Measurements from ENCODE around the gene APBA1.

Gene APBA1

DNA sequence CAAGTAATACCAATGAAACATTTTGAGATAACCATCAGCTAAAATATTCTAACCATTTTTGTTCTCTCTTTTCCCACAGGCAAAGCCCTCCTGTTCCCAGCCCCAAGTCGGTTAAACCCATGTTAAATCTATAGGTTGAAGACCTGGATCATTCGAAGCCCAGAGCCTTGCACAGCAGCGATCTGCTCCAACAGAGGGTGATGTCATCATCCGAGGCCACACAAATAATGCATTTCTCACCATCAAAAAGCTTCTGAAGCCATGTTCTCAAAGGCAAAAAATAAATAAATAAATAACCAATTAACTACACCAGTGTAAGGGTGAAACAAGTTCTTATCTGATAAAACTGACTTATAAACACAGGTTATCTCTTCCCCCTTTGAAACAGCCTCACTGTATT is 178.0 kb downstream of the APBA1 start:
- DNase-seq (ENCODE audit: extremely low read depth in 1 of 2, low read depth in 1 of 2): no peak

DNA sequence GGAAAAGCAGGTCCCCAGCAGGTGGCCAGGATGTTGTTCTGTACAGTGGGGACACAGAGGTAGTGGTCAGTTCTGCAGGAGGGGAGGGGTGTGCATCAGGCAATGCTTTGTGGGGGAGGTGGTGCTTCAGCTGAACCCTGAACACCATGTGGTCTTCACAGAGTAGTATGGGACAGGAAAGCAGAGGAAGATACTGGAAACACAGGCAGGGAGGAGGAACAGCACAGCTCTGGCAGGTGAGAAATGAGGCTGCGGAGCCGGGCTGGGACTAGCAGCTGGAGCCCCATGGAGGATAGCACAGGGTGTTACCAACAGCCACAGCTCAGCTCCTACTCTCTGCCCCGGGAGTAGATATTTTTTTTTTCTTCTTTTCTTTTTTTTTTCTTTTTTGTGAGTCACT is 185.7 kb downstream of the APBA1 start:
- no peak for DNase-seq (ENCODE audit: extremely low read depth in 1 of 2, low read depth in 1 of 2)

DNA sequence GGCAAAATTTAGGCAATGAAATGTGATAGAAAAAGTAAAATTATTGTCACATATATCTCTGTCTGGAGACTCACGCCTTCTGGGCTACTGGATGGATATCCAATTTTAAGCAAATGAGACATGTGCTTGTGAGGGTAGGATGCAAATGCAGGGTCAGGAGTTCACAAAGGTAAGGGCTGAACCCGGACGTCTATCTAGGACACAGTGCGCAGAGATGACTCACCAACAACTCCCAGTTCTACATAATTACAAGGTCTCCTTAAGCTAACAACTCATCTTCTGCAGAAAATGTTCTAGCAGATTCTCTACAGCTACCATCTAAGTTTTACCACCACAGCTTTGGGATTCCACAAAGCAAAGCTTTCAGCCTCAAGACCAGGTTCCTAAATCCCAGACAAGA is 186.7 kb downstream of the APBA1 start:
- no peak for DNase-seq (ENCODE audit: extremely low read depth in 1 of 2, low read depth in 1 of 2)

DNA sequence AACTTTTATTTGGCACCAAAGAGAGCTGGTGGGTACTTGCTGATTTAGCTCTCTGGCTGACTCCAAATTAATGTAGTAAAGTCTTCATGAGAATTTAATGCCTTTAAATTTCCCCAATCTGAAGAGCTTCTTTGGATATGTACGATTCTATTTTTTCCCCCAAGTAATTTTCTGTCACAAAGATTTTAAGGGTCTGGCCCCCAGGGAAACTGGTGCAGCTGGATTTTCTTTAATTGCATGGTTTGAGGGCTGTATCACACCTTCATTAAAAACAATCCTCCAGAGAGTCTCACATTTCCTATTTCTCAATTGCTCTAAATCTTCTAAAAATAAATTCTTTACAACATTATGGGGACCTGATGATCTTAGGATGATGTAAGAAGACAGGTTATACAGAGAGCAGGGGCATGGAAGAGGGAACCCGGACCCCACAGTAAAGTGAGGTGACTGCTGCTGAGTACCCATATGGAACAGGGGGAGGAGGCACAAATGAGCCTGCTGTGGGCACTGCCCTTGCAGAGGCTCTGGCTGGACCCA is 188.2 kb downstream of the APBA1 start:
- DNase-seq (ENCODE audit: extremely low read depth in 1 of 2, low read depth in 1 of 2): no peak

DNA sequence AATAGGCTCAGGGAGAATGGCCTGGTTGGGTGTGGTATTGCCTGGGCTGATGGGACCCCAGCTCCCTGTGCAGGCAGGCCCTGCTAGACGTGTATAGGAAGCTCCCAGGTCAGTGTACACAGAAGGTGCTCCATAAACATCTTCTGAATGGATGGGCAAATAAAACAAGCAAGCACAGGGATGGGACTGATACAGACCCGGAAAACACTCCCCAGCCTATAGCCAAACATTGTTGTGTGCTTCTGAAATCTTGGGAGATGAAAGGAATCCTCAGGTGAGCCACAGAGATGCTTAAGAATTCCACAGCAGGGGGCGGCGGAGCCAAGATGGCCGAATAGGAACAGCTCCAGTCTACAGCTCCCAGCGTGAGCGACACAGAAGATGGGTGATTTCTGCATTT is 195.4 kb downstream of the APBA1 start:
- DNase-seq (ENCODE audit: extremely low read depth in 1 of 2, low read depth in 1 of 2): no peak

DNA sequence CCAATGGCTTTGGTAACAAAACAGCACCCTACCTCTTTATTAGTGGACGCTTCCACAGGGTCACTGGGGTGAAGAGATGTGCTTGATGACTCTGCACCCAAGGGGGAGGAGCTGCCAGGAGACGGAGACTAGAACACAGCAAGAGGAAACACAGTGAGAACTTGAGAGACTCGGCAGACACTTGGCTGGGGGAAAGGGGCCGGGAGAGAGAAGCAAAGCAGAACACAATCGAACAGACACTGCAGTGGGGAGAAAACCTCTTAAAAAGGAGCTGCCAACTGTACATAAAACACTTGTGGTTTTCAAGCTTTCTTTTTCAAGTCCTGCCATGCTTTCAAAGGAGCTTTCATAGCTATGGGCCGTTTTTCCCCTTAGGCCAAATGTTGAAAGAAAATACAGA is 196.2 kb downstream of the APBA1 start:
- DNase-seq (ENCODE audit: extremely low read depth in 1 of 2, low read depth in 1 of 2): no peak

DNA sequence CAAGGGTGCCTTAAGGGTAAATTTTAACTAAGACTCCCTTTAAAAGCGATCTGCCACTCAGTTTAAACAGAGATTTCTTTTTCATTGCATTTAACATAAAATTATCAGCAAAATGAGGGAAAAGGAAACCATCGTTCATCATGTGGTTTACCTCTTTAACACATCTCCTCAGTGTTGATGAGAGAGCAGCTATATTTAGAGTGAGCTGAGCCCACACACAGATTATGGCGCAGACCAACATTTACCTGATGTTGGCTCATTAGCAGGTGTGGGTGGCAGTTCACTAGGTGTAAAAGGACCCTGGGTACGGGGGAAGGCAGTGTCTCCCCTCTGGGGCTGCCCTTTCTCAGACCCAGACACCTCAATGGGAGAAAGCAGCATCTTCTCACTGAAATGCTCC is 197.3 kb downstream of the APBA1 start:
- DNase-seq (ENCODE audit: extremely low read depth in 1 of 2, low read depth in 1 of 2): no peak

DNA sequence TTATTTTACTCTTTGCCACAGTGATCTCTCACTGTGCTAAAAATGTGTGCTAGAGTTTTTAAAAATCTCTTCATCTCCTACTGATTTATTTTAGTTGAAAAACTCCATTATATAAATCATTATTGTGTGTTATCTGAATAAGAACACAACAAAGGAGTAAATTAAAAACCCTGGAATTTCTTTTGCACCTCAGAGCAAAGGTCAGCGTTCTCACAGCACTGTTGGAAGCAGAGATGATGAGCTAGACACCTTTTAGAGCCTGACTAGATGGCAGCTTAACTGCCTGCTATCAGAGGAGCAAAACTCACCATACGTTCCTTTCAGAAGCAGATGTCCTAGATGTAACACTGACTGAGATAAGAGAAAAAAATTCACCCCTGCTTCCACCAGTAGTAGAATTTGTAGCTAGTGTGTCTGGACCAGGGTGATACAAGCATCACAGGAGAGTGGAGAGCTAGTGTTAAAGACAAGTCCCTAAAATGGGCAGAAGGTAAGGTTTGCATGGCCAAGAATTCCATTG is 200.0 kb downstream of the APBA1 start:
- DNase-seq (ENCODE audit: extremely low read depth in 1 of 2, low read depth in 1 of 2): no peak

DNA sequence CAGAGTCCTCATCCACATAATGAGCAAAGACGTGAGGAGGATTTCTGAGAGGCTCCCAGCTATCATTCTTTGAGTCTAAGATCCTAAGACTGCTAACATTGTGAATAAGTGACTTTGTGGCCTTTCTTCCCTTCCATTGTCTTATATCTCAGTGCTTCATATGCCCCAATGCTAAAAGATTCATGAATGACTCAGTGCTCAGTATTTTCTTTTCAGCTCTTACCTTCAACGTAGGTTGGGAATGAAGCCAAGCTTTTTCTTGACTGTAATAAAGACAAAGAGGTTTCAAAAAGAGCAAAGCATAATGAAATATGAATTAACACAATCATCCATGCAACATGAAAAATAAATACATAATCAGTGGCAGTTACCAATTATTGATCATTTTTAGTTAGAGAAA is 200.7 kb downstream of the APBA1 start:
- no peak for DNase-seq (ENCODE audit: extremely low read depth in 1 of 2, low read depth in 1 of 2)

DNA sequence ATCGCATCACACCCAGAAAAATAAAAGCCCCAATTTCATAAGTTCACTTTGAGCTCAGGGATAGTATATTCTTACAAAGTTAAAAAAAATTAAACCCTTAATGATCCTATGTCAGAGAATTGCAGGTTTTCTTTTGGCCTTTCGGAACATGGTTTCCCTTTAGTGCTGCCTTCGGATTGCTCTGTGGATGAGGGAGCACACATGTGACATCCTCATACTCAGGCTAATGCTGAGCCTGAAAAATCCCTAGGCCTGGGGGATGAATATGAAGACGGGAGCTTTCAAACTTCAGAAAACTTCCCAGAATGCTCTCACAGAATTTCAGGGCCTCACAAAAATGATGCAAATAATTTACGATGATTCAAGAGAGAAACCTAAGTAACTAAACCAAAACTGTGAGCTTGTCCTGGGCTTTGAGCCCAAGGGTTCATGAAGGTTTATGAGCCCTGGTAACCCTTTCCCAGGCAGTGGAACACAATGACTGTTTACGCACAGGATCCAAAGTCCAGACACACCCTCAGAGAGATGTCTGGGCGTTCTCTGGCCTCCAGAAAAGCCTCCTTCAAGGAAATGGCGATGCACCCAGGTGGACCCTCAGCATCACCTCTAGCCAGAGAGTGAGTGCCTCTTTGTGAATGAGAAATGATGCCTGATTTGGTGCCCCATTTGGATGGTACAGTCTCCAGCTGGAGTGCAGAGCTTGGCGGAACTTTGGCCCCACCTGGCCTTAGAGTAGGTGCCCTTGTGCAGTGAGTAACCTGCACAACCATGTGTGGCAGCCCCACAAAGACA is 201.8 kb downstream of the APBA1 start:
- DNase-seq (ENCODE audit: extremely low read depth in 1 of 2, low read depth in 1 of 2): no peak

DNA sequence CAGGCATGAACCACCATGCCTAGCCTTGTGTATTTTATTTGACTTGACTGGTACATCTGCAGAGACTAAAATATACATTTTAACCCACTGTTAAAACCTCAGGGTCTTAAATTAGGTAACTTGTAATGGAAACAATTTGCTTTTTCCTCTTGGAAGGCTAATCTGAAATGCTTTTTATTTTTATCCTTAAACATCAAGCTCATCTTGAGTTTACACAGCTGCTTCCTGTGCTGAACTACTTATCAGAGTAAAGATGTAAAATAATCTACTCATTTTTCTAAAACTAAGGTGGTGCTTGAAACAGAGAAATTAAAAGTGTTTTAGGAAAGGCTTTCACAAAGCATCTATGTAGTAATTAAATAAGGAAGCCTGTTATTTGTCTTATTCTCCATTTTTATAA is 203.0 kb downstream of the APBA1 start:
- no peak for DNase-seq (ENCODE audit: extremely low read depth in 1 of 2, low read depth in 1 of 2)

DNA sequence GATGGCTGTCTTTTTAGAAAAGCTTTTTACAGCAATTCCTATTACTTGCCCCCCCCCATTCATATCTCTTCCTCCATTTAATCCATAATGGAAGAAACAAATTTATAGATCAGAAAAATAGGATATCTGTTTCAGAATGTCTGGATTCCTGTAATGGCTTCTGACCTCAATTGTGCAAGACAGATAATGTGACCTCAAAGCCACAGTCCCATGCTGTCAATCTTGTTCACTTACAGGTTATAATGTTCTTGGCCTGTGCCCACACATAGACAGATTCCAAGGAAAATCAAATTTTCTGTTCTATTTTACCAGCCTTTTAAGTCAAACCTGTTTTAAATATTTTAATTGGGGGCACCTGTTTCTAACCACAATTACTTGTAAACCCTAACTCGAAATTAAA is 203.8 kb downstream of the APBA1 start:
- DNase-seq (ENCODE audit: extremely low read depth in 1 of 2, low read depth in 1 of 2): no peak

DNA sequence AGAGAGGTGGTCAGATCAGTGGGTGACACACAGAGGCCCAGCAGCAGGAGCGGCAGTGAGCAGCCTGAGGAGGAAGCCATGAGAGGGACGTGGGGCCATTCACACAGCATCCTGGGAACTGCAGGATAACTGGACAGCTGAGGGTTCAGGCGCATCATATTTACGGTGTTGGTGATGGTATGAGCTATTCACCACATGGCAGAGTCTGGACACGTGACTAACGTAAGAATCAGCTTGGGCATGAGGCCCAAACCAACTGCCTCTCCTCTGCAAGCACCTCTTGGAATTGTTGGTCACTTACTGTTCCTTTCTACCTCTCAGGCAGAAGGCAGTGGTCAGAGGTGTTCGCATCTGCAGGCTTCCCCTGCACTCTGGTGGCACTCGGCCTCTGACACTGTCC is 206.0 kb downstream of the APBA1 start:
- no peak for DNase-seq (ENCODE audit: extremely low read depth in 1 of 2, low read depth in 1 of 2)

DNA sequence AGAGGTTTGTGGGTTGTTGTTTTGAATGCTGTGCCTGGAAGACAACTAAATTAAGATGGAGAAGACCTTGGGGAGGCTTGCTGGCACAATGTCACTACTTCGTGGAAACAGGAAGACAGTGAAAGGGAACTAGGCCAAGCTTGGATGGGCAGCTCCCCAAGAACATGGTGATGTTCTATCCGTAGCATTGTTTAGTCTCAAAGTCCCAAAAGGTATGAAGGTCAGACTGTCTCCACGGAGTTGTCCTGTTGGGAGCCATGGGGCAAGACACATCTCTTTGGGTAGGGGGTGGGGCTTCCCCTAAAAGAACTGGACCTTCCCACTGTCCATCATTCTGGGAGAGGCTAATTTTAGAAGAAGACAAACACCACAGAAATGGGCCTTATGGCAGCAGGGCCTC is 206.7 kb downstream of the APBA1 start:
- DNase-seq (ENCODE audit: extremely low read depth in 1 of 2, low read depth in 1 of 2): no peak

DNA sequence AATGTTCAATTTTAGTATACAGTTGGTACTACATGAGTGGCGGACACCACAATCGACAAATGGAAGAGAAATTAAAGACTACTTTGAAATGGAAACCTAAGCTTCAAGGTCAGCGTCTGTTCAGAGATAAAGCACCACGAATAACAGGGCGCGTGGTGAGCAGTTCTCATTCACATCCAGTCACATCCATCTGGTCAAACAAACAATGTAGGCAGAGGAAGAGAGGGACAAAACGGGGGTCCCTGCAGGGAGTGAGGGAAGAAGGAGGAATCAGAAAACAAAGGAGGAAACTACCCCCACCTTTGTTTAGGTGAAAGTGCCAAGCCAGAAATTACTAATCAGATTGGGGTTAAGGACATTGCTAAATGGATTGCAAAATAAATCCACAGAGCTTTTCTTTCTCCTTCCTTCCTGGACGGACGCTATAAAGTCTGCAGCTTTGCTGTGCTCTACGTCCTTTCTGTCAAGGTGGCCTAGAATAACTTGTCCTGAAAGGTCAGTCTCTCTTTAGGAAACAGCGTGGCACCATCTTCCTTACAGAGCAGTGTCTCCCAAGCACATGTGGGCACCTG is 208.6 kb downstream of the APBA1 start:
- DNase-seq (ENCODE audit: extremely low read depth in 1 of 2, low read depth in 1 of 2): no peak

DNA sequence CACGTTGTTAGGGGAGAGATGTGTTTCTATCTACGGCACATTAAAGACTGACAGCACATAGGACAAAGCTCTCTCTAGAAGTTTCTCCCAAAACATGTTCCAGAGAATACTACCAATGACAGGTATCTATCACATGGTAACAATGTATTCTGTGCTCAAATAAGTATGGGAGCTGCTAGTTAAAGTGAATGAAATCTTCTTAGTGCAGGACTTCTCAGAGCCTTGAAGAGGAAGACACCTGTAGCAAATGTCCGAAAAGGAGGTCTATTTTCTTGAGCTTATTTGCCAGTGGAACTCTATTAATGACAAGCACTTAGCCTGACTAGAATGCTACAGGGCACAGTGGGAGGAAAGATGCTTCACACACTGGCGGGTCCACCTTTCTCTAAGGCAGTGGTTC is 209.8 kb downstream of the APBA1 start:
- no peak for DNase-seq (ENCODE audit: extremely low read depth in 1 of 2, low read depth in 1 of 2)

DNA sequence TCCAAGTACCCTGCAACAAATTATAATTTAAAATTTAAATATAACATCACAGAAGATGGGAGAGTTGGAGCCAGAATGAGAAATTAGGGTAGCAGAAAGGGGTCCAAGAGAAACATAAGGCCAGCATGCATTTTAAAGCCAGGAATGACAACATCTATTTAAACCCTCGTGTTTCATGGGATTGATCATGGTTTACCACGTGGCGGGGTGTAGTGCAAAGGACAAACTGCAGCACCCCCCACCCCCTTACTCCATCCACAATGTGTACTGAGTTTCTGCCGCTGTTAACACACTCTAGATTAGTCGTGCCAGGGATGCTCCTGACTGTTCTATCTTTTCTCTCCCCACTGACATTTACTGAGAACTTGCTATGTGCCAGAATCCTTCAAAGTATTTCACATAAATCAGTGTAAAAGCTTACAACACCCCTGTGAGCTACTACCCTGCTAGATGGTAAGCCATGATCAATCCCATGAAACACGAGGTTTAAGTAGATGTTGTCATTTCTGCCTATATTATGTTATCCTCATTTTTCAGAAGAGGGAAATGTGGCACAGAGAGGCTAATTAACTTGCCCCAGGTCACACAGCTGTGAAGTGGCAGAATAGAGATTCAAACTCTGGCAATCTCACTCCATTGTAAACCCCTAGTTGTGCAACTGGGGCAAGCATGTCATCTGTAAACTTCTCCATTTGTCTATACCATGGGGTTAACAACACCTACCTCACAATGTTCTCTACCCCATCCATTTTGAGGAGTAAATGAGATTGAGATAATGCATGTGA is 210.9 kb downstream of the APBA1 start:
- DNase-seq (ENCODE audit: extremely low read depth in 1 of 2, low read depth in 1 of 2): no peak

DNA sequence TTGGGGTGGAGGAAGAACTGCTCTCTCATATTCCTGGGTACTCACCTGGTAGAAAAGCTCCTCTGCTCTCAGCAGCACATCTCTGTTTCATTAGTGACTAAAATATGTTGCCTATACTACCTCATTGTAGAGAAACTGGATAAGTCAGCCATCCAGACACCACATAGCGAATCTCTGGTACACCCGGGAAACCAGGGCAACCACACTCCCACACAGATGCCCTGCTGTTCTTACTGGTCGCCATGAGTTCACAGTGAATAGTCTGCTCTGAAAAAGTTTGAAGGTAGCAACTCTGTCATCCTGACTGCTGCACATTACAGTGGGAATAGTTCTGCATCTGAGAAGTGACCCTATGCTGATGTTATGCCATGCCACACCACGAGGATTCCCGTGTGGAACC is 212.2 kb downstream of the APBA1 start:
- no peak for DNase-seq (ENCODE audit: extremely low read depth in 1 of 2, low read depth in 1 of 2)

DNA sequence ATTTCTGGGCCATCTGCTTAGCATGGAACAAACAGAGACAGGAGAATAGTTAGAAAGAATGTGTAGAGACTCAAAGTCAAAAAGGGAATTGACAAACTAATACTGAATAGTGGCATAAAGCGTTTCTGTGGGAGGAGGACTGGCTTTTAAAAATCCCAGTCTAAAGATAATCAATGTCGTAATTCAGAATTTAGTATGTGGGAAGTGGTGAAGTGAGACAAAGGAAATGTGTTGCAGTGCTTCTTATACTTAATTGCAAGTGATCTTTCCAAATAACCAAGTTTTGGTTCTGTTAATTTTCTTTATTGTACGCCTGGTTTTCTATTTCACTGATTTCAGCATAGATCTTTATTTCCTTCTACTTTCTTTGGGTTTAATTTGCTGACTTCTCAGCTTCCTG is 214.0 kb downstream of the APBA1 start:
- DNase-seq (ENCODE audit: extremely low read depth in 1 of 2, low read depth in 1 of 2): no peak

DNA sequence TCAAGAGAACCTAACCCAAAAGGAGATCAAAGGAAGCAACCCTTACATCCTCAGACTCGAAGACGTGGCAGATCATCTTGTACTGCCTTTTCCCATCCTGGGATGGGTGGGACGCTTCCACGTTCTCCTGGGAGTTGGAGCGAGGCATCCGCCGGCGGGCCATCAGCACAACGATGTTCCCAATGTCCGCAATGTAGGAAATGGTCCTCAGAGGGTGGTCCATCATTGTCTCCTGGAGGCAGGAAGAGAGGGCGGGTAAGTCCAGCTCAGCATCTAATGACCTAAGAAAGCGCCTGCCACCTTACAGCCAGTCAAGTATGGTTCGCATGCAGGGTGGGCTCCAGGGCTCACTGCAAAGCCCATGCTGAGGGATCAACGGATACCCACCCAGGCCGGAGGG is 216.0 kb downstream of the APBA1 start:
- DNase-seq (ENCODE audit: extremely low read depth in 1 of 2, low read depth in 1 of 2): no peak

DNA sequence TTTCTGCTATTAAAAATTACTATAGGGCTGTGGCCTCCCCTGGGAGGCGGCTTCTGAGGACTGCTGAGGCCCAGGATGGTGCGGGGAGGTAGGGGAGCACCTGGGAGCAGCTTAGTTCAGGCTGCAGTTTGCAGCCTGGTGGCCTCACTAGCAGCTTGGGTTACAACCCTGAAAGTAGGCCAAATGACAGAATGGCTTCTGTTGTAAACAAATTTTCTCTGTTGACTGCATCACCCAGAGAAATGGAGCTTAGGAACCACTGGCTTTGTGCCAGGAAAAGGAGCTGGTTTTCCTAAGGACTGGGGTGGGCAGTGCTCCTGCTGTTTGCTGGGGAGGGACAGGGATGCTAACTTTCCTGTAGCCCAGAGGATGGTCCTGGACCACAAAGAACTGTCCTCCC is 216.9 kb downstream of the APBA1 start:
- no peak for DNase-seq (ENCODE audit: extremely low read depth in 1 of 2, low read depth in 1 of 2)

DNA sequence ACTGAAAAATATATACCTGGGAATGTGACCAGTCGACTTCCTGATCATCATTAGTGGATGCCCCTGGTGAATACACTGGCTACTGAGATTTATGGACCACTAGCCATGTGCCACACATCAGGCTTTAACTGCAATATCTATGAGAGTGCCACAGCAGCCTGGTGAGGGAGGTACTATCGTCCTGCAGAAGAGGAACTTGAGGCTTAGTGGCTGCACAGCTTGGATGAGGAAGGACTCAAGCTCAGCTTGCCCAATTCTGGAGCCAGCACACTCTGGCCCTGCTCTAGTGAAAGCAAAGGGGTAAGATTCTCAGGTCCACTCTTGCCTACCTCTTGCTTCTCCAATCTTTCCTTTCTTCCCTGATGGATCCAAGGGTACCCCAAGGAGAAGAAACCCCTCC is 217.8 kb downstream of the APBA1 start:
- DNase-seq (ENCODE audit: extremely low read depth in 1 of 2, low read depth in 1 of 2): no peak
